HepG2 (cell line): Measurements from ENCODE around the gene TRPM5. TPM values are rescaled to one million over a fixed set of nuclear protein-coding genes. Genes with fewer than 3 reads are reported as not detected.
A peak's percentile ranks its signal among the peaks of the same experiment; 100 is the strongest.

Experiments used
- E2F1 ChIP-seq: sonication (generic); formaldehyde crosslinking; IDR thresholded peaks from 2 replicates; pipeline ENCODE4 v1.5.0; 2020; ENCODE audit warnings: missing genetic modification reagents
- GMEB1 ChIP-seq: sonication (generic); formaldehyde crosslinking; IDR thresholded peaks from 2 replicates; pipeline ENCODE4 v1.5.1; 2020; ENCODE audit warnings: missing genetic modification reagents, mild to moderate bottlenecking, borderline replicate concordance
- GRHL1 ChIP-seq: sonication (generic); formaldehyde crosslinking; conservative IDR thresholded peaks from 2 replicates; pipeline ENCODE4 v1.8.0; 2022; ENCODE audit warnings: missing genetic modification reagents
- HMGXB4 ChIP-seq, 2 experiments: sonication (generic) in 1 of 2; formaldehyde crosslinking in 1 of 2; IDR thresholded peaks; 2 replicates each; pipeline versions ENCODE4 v1.4.0 to v1.6.1; 2018 to 2020; ENCODE audit warnings: missing genetic modification reagents in 2 of 2, borderline replicate concordance in 1 of 2, low read depth in 1 of 2, mild to moderate bottlenecking in 1 of 2, missing biosample characterization in 1 of 2
- MTF2 ChIP-seq: sonication (generic); formaldehyde crosslinking; IDR thresholded peaks from 2 replicates; pipeline ENCODE4 v1.5.0; 2020; ENCODE audit warnings: missing genetic modification reagents, borderline replicate concordance
- NCOR1 ChIP-seq: fragments of 200-600 bp; sonication (generic); IDR thresholded peaks from 2 replicates; pipeline ENCODE4 v1.7.0; 2017; ENCODE audit warnings: antibody characterized with exemption, low read length, borderline replicate concordance
- PHF5A ChIP-seq: IDR thresholded peaks from one replicate; pipeline ENCODE4 v1.6.1; 2018; ENCODE audit warnings: low read depth, missing genetic modification reagents; ENCODE audit not compliant: unreplicated experiment
- POLR2AphosphoS5 ChIP-seq: IDR thresholded peaks from 2 replicates; pipeline ENCODE4 v1.6.1; 2012; ENCODE audit warnings: low read depth, low read length
- RBFOX2 ChIP-seq: fragments of 200-400 bp; formaldehyde crosslinking; IDR thresholded peaks from 2 replicates; pipeline ENCODE4 v1.6.1; 2017; ENCODE audit warnings: low read depth, mild to moderate bottlenecking, low read length
- SETDB1 ChIP-seq: sonication (generic); formaldehyde crosslinking; IDR thresholded peaks from 2 replicates; pipeline ENCODE4 v1.5.1; 2020; ENCODE audit warnings: missing genetic modification reagents, mild to moderate bottlenecking, borderline replicate concordance
- SRSF9 ChIP-seq: fragments of 200-400 bp; formaldehyde crosslinking; IDR thresholded peaks from 2 replicates; pipeline ENCODE4 v1.6.1; 2018; ENCODE audit warnings: borderline replicate concordance, mild to moderate bottlenecking, low read depth, low read length; ENCODE audit not compliant: insufficient read depth, poor library complexity, severe bottlenecking
- ZFY ChIP-seq: sonication (generic); formaldehyde crosslinking; IDR thresholded peaks from 2 replicates; pipeline ENCODE4 v1.4.0; 2020; ENCODE audit warnings: missing genetic modification reagents
- ZNF501 ChIP-seq: sonication (generic); formaldehyde crosslinking; IDR thresholded peaks from 2 replicates; pipeline ENCODE4 v1.5.1; 2020; ENCODE audit warnings: mild to moderate bottlenecking, moderate library complexity, missing genetic modification reagents
- ZNF580 ChIP-seq: IDR thresholded peaks from 2 replicates; pipeline ENCODE4 v1.6.1; 2016; ENCODE audit warnings: low read depth, borderline replicate concordance
- ZNF703 ChIP-seq: sonication (generic); formaldehyde crosslinking; IDR thresholded peaks from 2 replicates; pipeline ENCODE4 v1.5.1; 2020; ENCODE audit warnings: missing genetic modification reagents, mild to moderate bottlenecking, moderate library complexity, borderline replicate concordance
- ZNF724P ChIP-seq: sonication (generic); formaldehyde crosslinking; IDR thresholded peaks from 2 replicates; pipeline ENCODE4 v1.8.0; 2022; ENCODE audit warnings: missing genetic modification reagents, borderline replicate concordance
- ZNF781 ChIP-seq: sonication (generic); formaldehyde crosslinking; IDR thresholded peaks from 2 replicates; pipeline ENCODE4 v1.5.1; 2020; ENCODE audit warnings: borderline replicate concordance, mild to moderate bottlenecking, missing genetic modification reagents; ENCODE audit errors: not compliant biosample characterization
- ZNF841 ChIP-seq: sonication (generic); formaldehyde crosslinking; IDR thresholded peaks from 2 replicates; pipeline ENCODE4 v1.8.1; 2023; ENCODE audit warnings: missing genetic modification reagents, borderline replicate concordance
- polyA plus RNA-seq, 8 experiments: library from polyadenylated mRNA; depleted of rRNA in 3 of 8; stranded (reverse) in 7 of 8; unstranded in 1 of 8; fragments of >200 nt; fragmentation: Illumina TruSeq in 4 of 8; extraction: Trizol in 4 of 8; gene quantifications; 2 replicates each; pipeline versions ENCODE4 v1.2.1 to v1.2.3, GENCODE V29; 2011 to 2016; ENCODE audit warnings: low read depth in 4 of 8, missing spikeins in 1 of 8, mixed read lengths in 1 of 8; ENCODE audit not compliant: insufficient read depth in 1 of 8
- total RNA-seq, 5 experiments: library from RNA; depleted of rRNA; stranded (reverse); fragments of >200 nt; fragmentation: Illumina TruSeq; extraction: Trizol; gene quantifications; 2 replicates each; pipeline ENCODE4 v1.2.3, GENCODE V29; 2016; ENCODE audit warnings: low read depth in 1 of 5

Gene TRPM5
- total and polyA plus RNA-seq, 2 of the 13 experiments (the other 11 are each of a cell fraction or from before 2014, with no cell fraction given), result 0.12 TPM; not detected in 1

- TF ChIP-seq GMEB1 (CRISPR knock-in tag) (peak; percentile 56; the same call in 1 of the 2 replicates), PHF5A (no peak), MTF2 (CRISPR knock-in tag) (no peak; the same call in 1 of the 2 replicates), POLR2AphosphoS5 (no peak), ZNF781 (CRISPR knock-in tag) (no peak), ZNF580 (no peak), ZNF724P (CRISPR knock-in tag) (peak; percentile 26; the same call in 1 of the 2 replicates), ZNF703 (no peak), ZNF841 (CRISPR knock-in tag) (no peak), SETDB1 (peak; percentile 68; the same call in 1 of the 2 replicates), ZNF501 (CRISPR knock-in tag) (0 out of 2 replicates have a peak, but pooled peaks have one; percentile 30), ZFY (CRISPR knock-in tag) (0 out of 2 replicates have a peak, but pooled peaks have one; percentile 10), E2F1 (no peak), SRSF9 (no peak), HMGXB4 (CRISPR knock-in tag; IDR thresholded peaks at IDR 0.05; ENCODE audit: borderline replicate concordance in 1 of 2, low read depth in 1 of 2) (peak; percentile 35 to 72; a peak in 2 of 4 replicates), GRHL1 (CRISPR knock-in tag) (no peak), RBFOX2 (no peak; the same call in 1 of the 2 replicates), NCOR1 (no peak)
Measured at GRCh38 chr11:2419638-2420501, 24.4 kb downstream of the TRPM5 start (continued).
